ENCODE results near the gene GALNTL6. TPM values are rescaled to one million over a fixed set of nuclear protein-coding genes. Genes with fewer than 3 reads are reported as not detected.

GALNTL6 gene
- polyA plus RNA-seq, 1 donor from 2014 or later: 14.9 TPM

GRCh38 chr4:172844556-172844955 lies 1031.4 kb downstream of the GALNTL6 start:
- Histone ChIP-seq H3K9ac (ENCODE audit: low read length) (no peak overlapping the region), H3K27me3 (ENCODE audit: insufficient read depth, low read depth, low read length) (no peaks in the 10 kb centered on the region), H3K27ac (ENCODE audit: low read length) (peak overlapping the region; percentile 16), H3K9me2 (ENCODE audit: insufficient read depth, low read length) (no peaks in the 10 kb centered on the region), H3K9me3 (ENCODE audit: low read length) (no peaks in the 10 kb centered on the region), H3K79me2 (replicated peaks; ENCODE audit: insufficient read depth, low read length) (no peaks in the 10 kb centered on the region), H3K4me3 (ENCODE audit: low read length) (no peak overlapping the region), H3F3A (ENCODE audit: insufficient read depth, low read length, poor library complexity, severe bottlenecking) (peaks cover 5% of the 10 kb centered on the region), H3K4me2 (ENCODE audit: low read length) (no peak overlapping the region), H4K20me1 (ENCODE audit: insufficient read depth) (no peaks in the 10 kb centered on the region), H2AFZ (ENCODE audit: low read depth, low read length) (no peak overlapping the region), H3K36me3 (ENCODE audit: insufficient read depth, low read length) (no peaks in the 10 kb centered on the region)
- no peak for TF ChIP-seq RAD21 (conservative IDR thresholded peaks at IDR 0.05)
- TF ChIP-seq MXI1 (conservative IDR thresholded peaks at IDR 0.05; ENCODE audit: poor library complexity, severe bottlenecking): no peak
- no peak for TF ChIP-seq TAF1 (IDR thresholded peaks at IDR 0.05; ENCODE audit: low read depth)
- TF ChIP-seq, protein P1, sequence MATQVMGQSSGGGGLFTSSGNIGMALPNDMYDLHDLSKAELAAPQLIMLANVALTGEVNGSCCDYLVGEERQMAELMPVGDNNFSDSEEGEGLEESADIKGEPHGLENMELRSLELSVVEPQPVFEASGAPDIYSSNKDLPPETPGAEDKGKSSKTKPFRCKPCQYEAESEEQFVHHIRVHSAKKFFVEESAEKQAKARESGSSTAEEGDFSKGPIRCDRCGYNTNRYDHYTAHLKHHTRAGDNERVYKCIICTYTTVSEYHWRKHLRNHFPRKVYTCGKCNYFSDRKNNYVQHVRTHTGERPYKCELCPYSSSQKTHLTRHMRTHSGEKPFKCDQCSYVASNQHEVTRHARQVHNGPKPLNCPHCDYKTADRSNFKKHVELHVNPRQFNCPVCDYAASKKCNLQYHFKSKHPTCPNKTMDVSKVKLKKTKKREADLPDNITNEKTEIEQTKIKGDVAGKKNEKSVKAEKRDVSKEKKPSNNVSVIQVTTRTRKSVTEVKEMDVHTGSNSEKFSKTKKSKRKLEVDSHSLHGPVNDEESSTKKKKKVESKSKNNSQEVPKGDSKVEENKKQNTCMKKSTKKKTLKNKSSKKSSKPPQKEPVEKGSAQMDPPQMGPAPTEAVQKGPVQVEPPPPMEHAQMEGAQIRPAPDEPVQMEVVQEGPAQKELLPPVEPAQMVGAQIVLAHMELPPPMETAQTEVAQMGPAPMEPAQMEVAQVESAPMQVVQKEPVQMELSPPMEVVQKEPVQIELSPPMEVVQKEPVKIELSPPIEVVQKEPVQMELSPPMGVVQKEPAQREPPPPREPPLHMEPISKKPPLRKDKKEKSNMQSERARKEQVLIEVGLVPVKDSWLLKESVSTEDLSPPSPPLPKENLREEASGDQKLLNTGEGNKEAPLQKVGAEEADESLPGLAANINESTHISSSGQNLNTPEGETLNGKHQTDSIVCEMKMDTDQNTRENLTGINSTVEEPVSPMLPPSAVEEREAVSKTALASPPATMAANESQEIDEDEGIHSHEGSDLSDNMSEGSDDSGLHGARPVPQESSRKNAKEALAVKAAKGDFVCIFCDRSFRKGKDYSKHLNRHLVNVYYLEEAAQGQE (IDR thresholded peaks at IDR 0.05; ENCODE audit: borderline replicate concordance): no peak
- no peak for TF ChIP-seq EP300 (conservative IDR thresholded peaks at IDR 0.05; ENCODE audit: poor library complexity, severe bottlenecking)

- Histone ChIP-seq H2AFZ (ENCODE audit: low read depth, low read length) (no peak overlapping the region), H3K9ac (ENCODE audit: low read length) (no peak overlapping the region)
Measured at GRCh38 chr4:172845281-172845680, 1032.1 kb downstream of the GALNTL6 start.

More at GRCh38 chr4:172845281-172845680, 1032.1 kb downstream of the GALNTL6 start:
- Histone ChIP-seq H4K20me1 (ENCODE audit: insufficient read depth) (no peaks in the 10 kb centered on the region), H3K27me3 (ENCODE audit: insufficient read depth, low read depth, low read length) (no peaks in the 10 kb centered on the region), H3K27ac (ENCODE audit: low read length) (no peak overlapping the region), H3K9me2 (ENCODE audit: insufficient read depth, low read length) (no peaks in the 10 kb centered on the region), H3K4me3 (ENCODE audit: low read length) (no peak overlapping the region), H3K9me3 (ENCODE audit: low read length) (no peaks in the 10 kb centered on the region), H3K36me3 (ENCODE audit: insufficient read depth, low read length) (no peaks in the 10 kb centered on the region), H3K4me2 (ENCODE audit: low read length) (no peak overlapping the region), H3F3A (ENCODE audit: insufficient read depth, low read length, poor library complexity, severe bottlenecking) (peaks cover 5% of the 10 kb centered on the region), H3K79me2 (replicated peaks; ENCODE audit: insufficient read depth, low read length) (no peaks in the 10 kb centered on the region)
- TF ChIP-seq, protein P1 (IDR thresholded peaks at IDR 0.05; ENCODE audit: borderline replicate concordance): no peak
- no peak for TF ChIP-seq EP300 (conservative IDR thresholded peaks at IDR 0.05; ENCODE audit: poor library complexity, severe bottlenecking)
- no peak for TF ChIP-seq EZH2 (IDR thresholded peaks at IDR 0.05; ENCODE audit: borderline replicate concordance, insufficient read depth, low read length, poor library complexity, severe bottlenecking)
- no peak for TF ChIP-seq TAF1 (IDR thresholded peaks at IDR 0.05; ENCODE audit: low read depth)
- TF ChIP-seq SMC3 (conservative IDR thresholded peaks at IDR 0.05; ENCODE audit: poor library complexity): no peak
- TF ChIP-seq POLR2AphosphoS5 (IDR thresholded peaks at IDR 0.05): no peak
- TF ChIP-seq, protein P2, sequence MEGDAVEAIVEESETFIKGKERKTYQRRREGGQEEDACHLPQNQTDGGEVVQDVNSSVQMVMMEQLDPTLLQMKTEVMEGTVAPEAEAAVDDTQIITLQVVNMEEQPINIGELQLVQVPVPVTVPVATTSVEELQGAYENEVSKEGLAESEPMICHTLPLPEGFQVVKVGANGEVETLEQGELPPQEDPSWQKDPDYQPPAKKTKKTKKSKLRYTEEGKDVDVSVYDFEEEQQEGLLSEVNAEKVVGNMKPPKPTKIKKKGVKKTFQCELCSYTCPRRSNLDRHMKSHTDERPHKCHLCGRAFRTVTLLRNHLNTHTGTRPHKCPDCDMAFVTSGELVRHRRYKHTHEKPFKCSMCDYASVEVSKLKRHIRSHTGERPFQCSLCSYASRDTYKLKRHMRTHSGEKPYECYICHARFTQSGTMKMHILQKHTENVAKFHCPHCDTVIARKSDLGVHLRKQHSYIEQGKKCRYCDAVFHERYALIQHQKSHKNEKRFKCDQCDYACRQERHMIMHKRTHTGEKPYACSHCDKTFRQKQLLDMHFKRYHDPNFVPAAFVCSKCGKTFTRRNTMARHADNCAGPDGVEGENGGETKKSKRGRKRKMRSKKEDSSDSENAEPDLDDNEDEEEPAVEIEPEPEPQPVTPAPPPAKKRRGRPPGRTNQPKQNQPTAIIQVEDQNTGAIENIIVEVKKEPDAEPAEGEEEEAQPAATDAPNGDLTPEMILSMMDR (IDR thresholded peaks at IDR 0.05; ENCODE audit: poor library complexity, severe bottlenecking): no peak
- TF ChIP-seq MXI1 (conservative IDR thresholded peaks at IDR 0.05; ENCODE audit: poor library complexity, severe bottlenecking): no peak
- TF ChIP-seq RAD21 (conservative IDR thresholded peaks at IDR 0.05): no peak
